Measurements from ENCODE around the gene NPLOC4.

GRCh38 chr17:81556863-81557262 lies 80.0 kb downstream of the NPLOC4 start:
- no peak for TF ChIP-seq CTCF (IDR thresholded peaks at IDR 0.05)
- no peak for TF ChIP-seq EP300 (IDR thresholded peaks at IDR 0.05)
- no peak for TF ChIP-seq POLR2A (IDR thresholded peaks at IDR 0.05)
